ENCODE data around the gene TACC2.

TACC2 gene, protein sequence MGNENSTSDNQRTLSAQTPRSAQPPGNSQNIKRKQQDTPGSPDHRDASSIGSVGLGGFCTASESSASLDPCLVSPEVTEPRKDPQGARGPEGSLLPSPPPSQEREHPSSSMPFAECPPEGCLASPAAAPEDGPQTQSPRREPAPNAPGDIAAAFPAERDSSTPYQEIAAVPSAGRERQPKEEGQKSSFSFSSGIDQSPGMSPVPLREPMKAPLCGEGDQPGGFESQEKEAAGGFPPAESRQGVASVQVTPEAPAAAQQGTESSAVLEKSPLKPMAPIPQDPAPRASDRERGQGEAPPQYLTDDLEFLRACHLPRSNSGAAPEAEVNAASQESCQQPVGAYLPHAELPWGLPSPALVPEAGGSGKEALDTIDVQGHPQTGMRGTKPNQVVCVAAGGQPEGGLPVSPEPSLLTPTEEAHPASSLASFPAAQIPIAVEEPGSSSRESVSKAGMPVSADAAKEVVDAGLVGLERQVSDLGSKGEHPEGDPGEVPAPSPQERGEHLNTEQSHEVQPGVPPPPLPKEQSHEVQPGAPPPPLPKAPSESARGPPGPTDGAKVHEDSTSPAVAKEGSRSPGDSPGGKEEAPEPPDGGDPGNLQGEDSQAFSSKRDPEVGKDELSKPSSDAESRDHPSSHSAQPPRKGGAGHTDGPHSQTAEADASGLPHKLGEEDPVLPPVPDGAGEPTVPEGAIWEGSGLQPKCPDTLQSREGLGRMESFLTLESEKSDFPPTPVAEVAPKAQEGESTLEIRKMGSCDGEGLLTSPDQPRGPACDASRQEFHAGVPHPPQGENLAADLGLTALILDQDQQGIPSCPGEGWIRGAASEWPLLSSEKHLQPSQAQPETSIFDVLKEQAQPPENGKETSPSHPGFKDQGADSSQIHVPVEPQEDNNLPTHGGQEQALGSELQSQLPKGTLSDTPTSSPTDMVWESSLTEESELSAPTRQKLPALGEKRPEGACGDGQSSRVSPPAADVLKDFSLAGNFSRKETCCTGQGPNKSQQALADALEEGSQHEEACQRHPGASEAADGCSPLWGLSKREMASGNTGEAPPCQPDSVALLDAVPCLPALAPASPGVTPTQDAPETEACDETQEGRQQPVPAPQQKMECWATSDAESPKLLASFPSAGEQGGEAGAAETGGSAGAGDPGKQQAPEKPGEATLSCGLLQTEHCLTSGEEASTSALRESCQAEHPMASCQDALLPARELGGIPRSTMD (N-terminal part only)

GRCh38 chr10:121988361-121989324 is at the start of gene TACC2:
Gene TACC2, plus strand, starts transcription at chr10:121989163. Its CDS starts 32,819 bp downstream, at chr10:122021982.
- TF ChIP-seq, protein P1, sequence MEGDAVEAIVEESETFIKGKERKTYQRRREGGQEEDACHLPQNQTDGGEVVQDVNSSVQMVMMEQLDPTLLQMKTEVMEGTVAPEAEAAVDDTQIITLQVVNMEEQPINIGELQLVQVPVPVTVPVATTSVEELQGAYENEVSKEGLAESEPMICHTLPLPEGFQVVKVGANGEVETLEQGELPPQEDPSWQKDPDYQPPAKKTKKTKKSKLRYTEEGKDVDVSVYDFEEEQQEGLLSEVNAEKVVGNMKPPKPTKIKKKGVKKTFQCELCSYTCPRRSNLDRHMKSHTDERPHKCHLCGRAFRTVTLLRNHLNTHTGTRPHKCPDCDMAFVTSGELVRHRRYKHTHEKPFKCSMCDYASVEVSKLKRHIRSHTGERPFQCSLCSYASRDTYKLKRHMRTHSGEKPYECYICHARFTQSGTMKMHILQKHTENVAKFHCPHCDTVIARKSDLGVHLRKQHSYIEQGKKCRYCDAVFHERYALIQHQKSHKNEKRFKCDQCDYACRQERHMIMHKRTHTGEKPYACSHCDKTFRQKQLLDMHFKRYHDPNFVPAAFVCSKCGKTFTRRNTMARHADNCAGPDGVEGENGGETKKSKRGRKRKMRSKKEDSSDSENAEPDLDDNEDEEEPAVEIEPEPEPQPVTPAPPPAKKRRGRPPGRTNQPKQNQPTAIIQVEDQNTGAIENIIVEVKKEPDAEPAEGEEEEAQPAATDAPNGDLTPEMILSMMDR (conservative IDR thresholded peaks at IDR 0.05) = no peak
- TF ChIP-seq ZFX (IDR thresholded peaks at IDR 0.05) = no peak
- no peak within 1 kb of the TSS for H3K27ac ChIP-seq

DNA sequence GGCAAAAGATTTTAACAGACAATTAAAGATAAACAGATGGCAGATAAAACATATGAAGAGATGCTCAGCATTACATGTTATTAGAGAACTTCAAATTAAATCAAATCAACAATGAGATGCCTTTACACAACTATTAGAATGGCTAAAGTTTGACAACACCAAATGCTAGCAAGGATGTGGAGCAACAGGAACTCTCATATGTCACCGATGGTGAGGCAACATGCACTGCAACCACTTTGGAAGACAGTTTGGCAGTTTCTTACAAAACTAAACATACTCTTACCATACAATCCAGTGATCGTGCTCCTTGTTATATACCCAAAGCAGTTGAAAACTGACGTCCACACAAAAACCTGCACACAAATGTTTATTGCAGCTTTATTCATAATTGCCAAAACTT is 47.4 kb upstream of the TACC2 start:
- no peak overlapping the region for H3K27ac ChIP-seq
- no peak for TF ChIP-seq ZFX (IDR thresholded peaks at IDR 0.05)
- TF ChIP-seq, protein P1 (conservative IDR thresholded peaks at IDR 0.05) = no peak

DNA sequence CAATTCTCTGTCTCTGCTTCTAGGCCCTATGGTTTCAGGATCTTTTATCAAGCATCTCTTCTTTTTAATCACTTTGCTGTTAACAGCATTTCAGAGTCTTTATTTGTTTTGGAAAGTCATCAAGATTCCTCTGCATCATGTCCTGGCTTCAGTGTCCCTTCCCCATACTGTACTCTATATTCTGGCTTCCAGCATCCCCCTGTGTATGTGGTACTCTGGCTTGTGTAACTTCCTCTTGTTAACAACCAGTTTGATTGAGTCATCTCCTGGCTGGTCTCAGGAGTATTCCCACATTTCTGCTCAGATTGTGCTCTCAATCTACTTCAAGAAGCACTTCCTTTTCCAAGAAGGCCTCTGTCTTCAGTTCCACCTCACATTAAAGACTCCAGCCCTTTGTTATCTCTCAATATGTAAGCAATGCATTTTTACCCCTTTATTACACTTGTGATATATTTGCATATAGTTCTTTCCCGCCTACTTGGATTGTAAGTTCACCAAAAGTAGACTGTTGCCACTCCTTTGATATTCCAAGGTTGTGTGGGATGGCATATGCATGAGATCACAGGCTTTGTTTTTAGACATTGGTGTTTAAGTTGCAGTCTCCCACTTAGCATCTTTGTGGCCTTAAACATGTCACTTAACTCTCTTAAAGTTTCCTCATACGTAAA is 46.1 kb upstream of the TACC2 start:
- no peak for TF ChIP-seq ZFX (IDR thresholded peaks at IDR 0.05)
- TF ChIP-seq, protein P1 (conservative IDR thresholded peaks at IDR 0.05) = no peak
- no peak overlapping the region for H3K27ac ChIP-seq

- H3K27ac ChIP-seq = no peak overlapping the region
- TF ChIP-seq, protein P1 (conservative IDR thresholded peaks at IDR 0.05) = no peak
- no peak for TF ChIP-seq ZFX (IDR thresholded peaks at IDR 0.05)
Measured at GRCh38 chr10:121947343-121948330, 41.3 kb upstream of the TACC2 start.

GRCh38 chr10:121949049-121949448 is 39.9 kb upstream of the TACC2 start:
- no peak for TF ChIP-seq ZFX (IDR thresholded peaks at IDR 0.05)
- TF ChIP-seq, protein P1 (conservative IDR thresholded peaks at IDR 0.05) = no peak
- no peak overlapping the region for H3K27ac ChIP-seq
